ENCODE data around the gene ARPP21.

DNA sequence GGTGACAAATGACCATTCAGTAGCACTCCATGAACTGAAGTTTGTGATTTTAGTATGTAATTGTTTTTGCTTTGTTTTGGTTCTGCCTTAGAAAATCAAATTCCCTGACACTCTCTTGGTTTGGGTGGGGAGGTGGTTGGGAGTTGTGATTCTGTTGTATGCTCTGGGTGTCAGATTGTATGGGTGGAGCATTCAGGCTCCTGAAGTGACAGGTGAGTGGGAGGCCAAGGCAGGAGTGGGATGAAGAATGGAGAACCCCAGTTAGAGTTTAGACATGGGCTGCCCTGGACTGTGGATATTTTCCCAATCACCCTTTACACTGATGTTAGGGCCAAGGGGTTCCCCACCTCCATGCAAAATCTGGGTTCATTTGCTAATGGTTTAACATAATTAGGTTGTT, 83.6 kb downstream of the ARPP21 start:
- TF ChIP-seq POLR2AphosphoS5 (IDR thresholded peaks at IDR 0.05) (no peak), CTCF (IDR thresholded peaks at IDR 0.05) (no peak), POLR2A (IDR thresholded peaks at IDR 0.05; ENCODE audit: low read depth) (no peak)
